ENCODE data around the gene AQP2.

DNA sequence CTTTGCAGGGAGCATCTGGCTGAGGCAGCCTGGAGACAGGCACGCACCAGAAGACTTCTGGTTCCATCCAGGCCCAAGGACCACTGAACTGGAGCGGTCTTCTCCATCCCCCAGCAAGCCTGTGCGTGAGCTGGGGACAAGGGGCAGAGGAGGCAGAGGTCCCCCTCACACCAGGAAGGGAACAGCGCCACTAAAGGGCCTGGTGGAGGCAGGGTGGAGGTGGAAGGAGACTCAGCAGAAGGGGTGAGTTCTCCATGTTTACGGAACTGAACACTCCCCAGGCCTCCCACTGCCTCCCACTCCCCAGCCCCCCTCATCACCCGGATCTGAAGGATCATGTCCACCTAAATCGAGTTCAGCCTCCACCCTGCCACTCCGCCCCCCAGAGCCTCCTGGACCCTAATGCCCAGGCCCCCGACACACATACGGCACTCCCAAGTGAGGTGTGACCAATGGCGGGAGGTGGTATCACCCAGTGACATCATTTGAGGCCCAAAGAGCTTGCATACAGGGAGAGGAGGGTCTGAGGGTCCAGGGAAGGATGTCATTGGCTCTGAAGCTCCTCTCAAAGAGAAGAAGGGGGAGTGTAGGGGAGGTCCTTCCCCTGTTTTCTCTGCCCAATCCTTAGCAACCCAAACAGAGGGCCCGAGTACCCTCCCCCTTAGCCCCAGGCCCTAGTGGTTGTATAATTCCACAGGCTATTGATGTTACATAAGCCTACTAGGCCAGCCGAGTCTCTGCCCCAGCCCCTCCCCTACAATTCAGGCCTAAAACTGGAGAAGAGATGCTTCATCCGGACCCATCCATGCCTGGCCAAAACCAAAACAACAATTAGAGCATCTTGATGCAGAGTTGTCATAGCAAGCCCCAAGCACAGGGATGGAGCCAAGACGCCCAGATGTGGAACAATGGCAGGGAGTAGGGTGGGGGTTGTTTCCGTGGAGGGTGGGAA, 47.9 kb upstream of the AQP2 start:
- TF ChIP-seq, protein P1, sequence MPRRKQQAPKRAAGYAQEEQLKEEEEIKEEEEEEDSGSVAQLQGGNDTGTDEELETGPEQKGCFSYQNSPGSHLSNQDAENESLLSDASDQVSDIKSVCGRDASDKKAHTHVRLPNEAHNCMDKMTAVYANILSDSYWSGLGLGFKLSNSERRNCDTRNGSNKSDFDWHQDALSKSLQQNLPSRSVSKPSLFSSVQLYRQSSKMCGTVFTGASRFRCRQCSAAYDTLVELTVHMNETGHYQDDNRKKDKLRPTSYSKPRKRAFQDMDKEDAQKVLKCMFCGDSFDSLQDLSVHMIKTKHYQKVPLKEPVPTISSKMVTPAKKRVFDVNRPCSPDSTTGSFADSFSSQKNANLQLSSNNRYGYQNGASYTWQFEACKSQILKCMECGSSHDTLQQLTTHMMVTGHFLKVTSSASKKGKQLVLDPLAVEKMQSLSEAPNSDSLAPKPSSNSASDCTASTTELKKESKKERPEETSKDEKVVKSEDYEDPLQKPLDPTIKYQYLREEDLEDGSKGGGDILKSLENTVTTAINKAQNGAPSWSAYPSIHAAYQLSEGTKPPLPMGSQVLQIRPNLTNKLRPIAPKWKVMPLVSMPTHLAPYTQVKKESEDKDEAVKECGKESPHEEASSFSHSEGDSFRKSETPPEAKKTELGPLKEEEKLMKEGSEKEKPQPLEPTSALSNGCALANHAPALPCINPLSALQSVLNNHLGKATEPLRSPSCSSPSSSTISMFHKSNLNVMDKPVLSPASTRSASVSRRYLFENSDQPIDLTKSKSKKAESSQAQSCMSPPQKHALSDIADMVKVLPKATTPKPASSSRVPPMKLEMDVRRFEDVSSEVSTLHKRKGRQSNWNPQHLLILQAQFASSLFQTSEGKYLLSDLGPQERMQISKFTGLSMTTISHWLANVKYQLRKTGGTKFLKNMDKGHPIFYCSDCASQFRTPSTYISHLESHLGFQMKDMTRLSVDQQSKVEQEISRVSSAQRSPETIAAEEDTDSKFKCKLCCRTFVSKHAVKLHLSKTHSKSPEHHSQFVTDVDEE (CRISPR knock-in tag; IDR thresholded peaks at IDR 0.05), result no peak
- TF ChIP-seq CSRNP3 (CRISPR knock-in tag; IDR thresholded peaks at IDR 0.05), result no peak
- no peak for TF ChIP-seq TCF4 (CRISPR knock-in tag; IDR thresholded peaks at IDR 0.05; ENCODE audit: borderline replicate concordance)
- TF ChIP-seq ARNTL (CRISPR knock-in tag; IDR thresholded peaks at IDR 0.05; ENCODE audit: borderline replicate concordance, low read depth), result no peak
- TF ChIP-seq ZFP30 (CRISPR knock-in tag; IDR thresholded peaks at IDR 0.05), result no peak
- TF ChIP-seq RARB (CRISPR knock-in tag; IDR thresholded peaks at IDR 0.05), result no peak
- no peak for TF ChIP-seq OSR1 (CRISPR knock-in tag; IDR thresholded peaks at IDR 0.05)
- no peak for TF ChIP-seq PATZ1 (CRISPR knock-in tag; IDR thresholded peaks at IDR 0.05; ENCODE audit: borderline replicate concordance)
- TF ChIP-seq, protein P2, sequence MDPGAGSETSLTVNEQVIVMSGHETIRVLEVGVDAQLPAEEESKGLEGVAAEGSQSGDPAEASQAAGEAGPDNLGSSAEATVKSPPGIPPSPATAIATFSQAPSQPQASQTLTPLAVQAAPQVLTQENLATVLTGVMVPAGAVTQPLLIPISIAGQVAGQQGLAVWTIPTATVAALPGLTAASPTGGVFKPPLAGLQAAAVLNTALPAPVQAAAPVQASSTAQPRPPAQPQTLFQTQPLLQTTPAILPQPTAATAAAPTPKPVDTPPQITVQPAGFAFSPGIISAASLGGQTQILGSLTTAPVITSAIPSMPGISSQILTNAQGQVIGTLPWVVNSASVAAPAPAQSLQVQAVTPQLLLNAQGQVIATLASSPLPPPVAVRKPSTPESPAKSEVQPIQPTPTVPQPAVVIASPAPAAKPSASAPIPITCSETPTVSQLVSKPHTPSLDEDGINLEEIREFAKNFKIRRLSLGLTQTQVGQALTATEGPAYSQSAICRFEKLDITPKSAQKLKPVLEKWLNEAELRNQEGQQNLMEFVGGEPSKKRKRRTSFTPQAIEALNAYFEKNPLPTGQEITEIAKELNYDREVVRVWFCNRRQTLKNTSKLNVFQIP (CRISPR knock-in tag; IDR thresholded peaks at IDR 0.05; ENCODE audit: borderline replicate concordance, low read depth), result no peak
- TF ChIP-seq CSDC2 (CRISPR knock-in tag; IDR thresholded peaks at IDR 0.05), result no peak
- TF ChIP-seq CREB5 (CRISPR knock-in tag; IDR thresholded peaks at IDR 0.05; ENCODE audit: low read depth), result no peak
- TF ChIP-seq BACH2 (CRISPR knock-in tag; IDR thresholded peaks at IDR 0.05; ENCODE audit: borderline replicate concordance), result no peak
- no peak for TF ChIP-seq TOX (CRISPR knock-in tag; IDR thresholded peaks at IDR 0.05; ENCODE audit: borderline replicate concordance)
- TF ChIP-seq SNAI2 (CRISPR knock-in tag; IDR thresholded peaks at IDR 0.05), result no peak
